Thyroid gland (tissue), 4 donors: Measurements from ENCODE around the gene SPNS3.

Experiments
- CTCF ChIP-seq, 6 experiments: fragments of 200-600 bp in 3 of 6; fragments of 450-650 bp in 3 of 6; sonication (generic) in 3 of 6; IDR thresholded peaks; one replicate each; pipeline ENCODE4 v1.5.1; 2016 to 2019; ENCODE audit warnings: antibody characterized with exemption in 6 of 6, mild to moderate bottlenecking in 2 of 6, inconsistent platforms in 1 of 6, moderate library complexity in 1 of 6
- POLR2A ChIP-seq, 2 donors: fragments of 450-650 bp; IDR thresholded peaks; one replicate each; pipeline ENCODE4 v1.6.1; 2017; ENCODE audit warnings: antibody characterized with exemption in 2 of 2, mild to moderate bottlenecking in 2 of 2, moderate library complexity in 1 of 2

GRCh38 chr17:4504188-4504587 is 70.4 kb downstream of the SPNS3 start:
- no peak for TF ChIP-seq CTCF (IDR thresholded peaks at IDR 0.05)
- TF ChIP-seq POLR2A (IDR thresholded peaks at IDR 0.05): no peak
